Posterior cingulate gyrus (tissue), 11 donors: Measurements from ENCODE around the gene KRT78.

Source experiments
- DNase-seq, 10 donors: peaks; one replicate each; pipeline versions ENCODE4 v3.0.0 to v3.0.0-alpha.2; 2020 to 2021; ENCODE audit warnings: mixed read lengths in 3 of 10
- intact Hi-C: fragments of 100-400 bp; cut with DNase I; formaldehyde crosslinking; loops from one replicate; pipeline ENCODE4 v1.15.1; 2023

The KRT78 gene

DNA sequence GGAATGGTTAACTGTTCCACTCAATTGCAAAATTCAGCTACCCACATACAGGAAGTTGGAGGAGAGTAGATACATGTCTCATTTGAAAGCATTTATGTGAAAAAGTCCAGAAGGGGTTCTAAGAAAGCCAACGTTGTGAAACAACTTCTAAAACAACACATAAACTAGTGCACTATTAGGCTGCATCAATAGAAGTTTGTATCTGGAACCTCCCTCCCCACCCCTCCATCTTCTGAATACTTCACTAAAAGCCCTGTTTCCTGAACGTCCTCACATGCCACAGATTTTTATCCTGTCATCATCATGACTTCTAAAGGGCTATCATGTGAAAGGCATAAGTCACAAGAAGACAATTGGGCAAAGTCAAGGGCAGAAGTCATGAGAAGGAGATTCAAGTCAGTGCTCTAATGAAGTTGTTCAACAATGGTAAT lies 20.2 kb downstream of the KRT78 start:
- no peak for DNase-seq
- intact Hi-C loops: no loop called here

DNA sequence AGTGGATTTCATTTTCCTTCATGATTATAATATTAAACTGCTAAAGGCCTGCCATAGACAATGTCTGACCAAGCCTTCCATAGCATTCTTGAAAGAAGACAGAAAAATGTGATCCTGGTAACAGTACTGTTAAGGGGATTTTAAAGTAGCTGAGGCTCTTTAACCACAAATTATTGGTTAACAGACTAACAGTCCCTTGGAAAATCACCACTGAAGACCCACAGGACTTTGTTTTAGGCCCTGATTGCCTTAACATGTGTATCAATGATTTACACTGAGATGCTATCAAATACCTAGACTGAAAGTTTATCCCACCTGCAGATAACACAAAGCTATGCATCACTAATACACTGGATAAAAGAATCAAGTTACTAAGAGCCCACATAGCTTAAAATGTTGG lies 20.6 kb downstream of the KRT78 start:
- intact Hi-C loops: no loop called here
- DNase-seq: no peak

DNA sequence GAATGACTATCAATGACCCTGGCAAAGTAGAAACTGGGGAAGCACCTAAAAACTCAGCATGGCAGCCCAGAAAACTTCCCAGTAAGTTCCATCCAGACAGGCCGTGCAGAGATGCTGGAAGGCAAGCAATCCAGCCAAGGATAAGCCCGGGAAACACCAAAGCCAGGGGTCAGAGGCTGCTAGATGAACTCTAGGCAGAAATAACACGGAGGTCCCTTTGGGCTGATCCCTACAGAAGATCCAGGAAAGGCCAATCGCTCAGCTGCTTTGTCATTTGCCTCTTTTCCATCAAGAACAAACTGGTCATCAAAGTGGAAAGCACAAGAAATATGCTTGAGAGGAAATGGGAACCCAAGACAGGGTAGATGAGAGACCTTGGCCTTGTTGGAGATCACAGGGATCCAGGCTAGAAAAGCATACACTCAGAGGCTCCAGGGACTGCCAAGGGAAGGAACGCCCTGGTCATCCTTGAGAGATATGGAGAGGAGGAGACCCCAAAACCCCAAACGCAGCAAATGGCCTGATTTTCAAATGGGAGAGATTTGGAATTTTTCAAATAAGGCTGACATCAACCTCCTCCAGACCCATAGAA lies 21.2 kb downstream of the KRT78 start:
- DNase-seq: peak in 2 of 10 donors; percentile 13 to 17
- intact Hi-C loops: no loop called here

DNA sequence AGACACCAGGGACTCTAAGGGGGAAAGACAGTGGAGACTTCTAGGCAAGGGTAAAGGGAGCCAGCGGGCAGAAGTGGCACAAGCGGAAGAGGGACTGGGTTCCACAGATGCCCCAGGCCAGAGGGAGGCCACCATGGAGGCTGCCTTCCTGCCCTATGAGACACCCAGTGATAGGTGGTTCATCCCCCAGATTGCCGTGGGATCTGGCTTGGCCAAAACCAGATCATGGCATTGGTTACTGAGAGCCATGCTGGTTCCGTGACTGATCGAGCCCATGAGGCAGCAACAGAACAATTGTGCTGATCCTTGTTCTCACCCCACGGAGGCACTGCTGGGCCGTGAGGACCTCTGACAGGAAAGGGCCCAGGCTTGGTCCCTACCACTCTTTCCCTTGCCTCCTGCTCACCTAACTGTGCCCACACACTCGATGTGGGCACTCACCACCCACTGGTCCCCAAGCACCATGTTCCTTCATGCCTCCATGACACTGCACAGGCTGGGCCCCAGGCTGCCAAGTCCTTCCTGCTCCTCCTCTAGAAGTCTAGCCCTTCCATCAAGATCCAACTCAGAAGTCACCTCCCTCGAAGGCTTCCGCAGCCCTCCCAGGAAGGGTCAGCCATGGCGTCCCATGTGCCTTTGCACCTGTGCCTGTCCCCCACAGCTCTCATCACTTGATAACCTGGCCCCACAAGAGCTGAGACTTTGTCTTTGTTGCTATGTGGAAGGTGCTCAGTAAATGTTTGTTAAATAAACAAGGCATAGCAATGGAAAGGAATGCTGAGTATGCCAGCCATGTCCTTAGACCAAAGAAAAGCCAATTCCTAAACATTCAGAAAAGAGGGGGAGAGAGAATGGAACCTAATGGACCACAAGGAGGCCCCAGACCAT lies 21.9 kb downstream of the KRT78 start:
- DNase-seq: peak in 2 of 10 donors; percentile 34 to 61
- intact Hi-C loops: no loop called here

DNA sequence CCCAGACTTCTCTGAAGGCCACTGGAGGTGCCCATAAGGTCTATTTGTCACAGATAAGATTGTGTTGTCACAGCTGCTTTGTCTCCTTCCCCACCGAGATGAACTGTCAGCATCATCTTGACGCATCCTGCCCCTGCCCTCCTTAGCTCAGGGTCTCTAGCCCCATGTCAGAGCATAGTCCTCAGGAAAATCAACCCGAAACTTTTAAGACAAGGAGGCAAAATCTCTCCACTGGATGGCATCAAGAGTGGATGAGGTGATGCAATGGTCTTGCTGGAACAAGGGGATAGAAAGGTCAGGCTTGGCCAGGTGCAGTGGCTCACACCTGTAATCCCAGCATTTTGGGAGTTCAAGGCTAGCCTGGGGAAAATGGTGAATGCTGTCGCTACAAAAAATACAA lies 22.8 kb downstream of the KRT78 start:
- intact Hi-C loops: no loop called here
- peak in 1 of 10 donors; percentile 33 for DNase-seq

DNA sequence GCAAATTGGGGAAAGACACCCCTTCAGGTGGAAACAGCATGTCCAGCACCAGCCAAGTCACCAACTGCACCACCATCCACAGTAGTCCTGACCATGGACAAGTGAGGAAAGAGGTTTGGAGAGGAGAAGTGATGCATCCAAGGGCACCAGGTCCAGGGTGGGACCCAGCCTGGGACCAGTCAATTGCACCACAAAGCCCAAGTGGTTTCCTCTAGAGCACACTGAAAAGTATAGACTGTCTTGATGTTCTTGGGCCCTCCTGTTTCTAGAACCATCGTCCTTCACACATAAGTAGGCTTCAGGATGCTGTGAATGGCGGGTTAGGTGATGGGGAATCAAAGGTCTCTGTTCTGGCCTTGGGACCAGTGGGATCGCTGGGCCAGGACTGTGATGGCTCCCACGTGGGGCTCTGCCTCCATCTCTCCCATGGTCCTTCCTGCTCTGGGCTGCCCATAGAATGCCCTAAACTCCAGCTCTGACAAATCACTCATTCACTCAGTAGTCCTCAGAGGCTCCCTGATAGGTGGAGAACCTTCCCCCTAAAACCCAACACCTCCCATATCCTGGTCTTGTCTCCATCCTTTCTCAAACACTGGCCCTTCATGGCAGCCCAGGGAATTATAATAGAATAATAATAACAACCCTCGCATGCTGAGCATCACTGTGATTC lies 23.9 kb downstream of the KRT78 start:
- DNase-seq: peak in 2 of 10 donors; percentile 45 to 59
- intact Hi-C loops: no loop called here

DNA sequence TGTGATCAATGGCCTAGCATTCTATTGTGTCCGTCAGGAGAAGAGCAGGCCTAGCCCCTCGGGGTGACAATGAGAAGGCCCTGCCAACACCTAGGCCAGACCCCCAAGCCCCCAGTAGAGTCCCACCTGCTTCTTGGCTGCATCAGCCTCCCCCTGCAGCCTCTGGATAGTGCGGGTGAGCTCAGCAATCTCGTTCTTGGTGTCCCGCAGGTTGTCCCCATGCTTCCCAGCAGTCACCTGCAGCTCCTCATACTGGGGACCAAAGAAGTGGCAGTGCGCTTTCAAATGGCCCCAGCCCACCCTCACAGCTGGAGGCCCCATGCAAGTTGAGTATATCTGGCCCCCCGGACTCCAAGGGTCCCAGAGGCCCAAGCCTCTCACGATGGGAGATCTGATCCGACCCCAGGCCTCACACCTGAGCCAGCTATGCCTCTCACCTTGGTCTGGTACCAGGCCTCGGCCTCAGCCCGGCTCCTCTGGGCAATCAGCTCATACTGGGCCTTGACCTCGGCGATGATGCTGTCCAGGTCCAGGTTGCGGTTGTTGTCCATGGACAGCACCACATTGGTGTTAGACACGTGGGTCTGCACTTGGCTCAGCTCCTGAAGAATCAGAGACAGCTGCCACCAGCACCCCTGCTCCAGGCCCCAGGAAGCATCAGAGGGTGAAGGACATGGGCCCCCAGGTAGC lies 24.9 kb downstream of the KRT78 start:
- peak in 2 of 10 donors; percentile 72 to 74 for DNase-seq
- intact Hi-C loops: no loop called here

DNA sequence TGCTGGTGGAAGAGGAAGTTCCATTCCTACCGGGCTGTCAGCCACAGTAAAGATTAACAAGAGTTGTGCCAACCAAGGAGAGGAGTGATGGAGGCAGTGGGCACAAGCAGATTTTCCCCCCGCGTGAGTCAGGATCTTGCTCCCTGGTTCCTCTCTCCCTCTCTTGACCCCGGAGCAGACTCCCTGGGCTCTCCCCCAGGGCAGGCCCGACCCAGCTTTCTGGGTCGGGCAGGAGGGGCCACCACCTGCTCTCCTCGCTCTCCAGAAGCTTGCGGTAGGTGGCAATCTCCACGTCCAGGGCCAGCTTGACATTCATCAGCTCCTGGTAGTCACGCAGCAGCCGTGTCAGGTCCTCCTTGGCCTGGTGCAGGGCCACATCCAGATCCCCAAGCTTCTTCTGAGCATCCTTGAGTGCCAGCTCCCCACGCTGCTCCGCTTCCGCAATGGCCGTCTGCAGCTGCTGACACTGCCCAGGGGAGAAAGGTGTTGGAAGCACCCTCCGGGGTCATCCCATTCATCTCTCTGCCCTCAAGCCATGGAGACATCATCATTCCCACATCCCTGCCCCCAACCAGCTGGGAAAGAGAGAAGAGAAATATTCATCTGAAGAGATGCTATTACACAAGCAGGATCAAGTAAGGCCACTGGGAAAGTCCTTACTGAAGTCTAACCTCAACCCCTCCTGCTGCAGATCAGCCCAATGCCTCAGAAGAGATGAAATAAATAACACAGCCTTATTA lies 25.9 kb downstream of the KRT78 start:
- intact Hi-C loops: no loop called here
- peak in 2 of 10 donors; percentile 70 to 72 for DNase-seq

DNA sequence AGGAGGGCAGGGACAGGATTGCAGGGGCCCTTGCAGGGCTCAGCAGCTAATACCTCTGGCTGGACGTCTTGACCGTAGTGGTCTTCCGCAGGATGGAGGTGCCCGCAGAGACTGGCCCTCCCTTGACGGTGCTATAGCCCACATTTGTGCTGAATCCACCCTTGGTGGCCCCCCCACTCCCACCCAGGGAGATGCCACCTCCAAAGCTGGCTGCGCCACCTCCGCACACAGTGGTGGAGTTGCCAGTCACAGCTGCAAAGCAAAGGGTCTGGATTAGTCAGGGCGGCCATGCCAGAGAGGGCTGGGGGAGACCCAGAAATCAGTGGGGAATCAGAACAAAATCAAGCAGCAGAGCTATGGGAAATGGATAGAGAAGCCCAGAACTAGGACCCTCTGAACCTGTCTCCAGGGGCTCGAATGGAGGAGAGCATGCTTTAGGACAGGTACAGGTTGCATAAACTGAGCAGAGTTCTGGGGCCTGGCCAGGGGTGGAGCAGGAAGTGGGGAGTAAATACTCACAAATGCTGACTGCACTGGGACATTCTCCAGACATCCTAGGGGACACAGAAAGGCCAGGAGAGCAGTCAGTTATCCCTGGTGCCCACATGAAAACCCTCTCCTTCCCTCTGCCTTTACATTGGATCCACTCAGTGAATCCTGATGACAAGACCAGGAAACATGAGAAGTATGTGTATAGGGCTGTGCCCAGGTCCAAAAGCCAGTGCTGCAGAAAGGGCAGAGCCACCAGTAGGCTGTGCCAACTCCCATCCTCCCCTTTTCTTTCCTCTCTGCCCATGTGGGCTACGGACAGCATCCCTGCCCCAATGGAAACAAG lies 26.8 kb downstream of the KRT78 start:
- intact Hi-C loops: no loop called here

DNA sequence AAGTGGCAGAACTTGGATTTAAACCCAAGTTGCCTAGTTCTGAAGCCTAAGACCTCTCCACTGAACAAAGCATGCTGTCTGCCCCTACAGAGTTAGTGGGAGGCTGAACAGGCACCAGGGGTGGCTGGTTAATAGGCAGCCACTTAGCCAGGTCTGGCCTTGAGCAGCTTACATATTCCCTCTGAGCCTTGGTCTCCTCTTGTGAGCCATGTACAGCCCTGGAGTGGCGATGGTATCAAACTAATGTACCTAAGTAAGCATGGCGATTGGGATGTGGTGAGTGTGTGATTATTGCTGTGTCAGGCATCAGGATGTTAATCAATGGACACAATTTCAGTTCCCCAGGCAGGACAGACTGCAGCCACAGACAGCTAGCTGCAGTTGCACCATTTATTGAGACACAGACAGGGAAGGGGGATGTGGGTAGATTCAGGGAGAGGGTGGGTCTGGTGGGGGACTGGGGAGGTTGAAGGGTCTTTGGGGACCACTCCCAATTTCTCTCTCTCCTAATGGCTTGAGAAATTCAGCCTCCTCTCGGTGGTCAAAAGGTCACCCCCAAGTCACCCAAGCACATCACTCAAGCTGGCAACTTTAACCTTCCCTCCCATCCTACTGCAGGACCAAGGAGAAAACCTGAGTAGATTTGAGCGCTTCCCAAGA lies 27.6 kb downstream of the KRT78 start:
- intact Hi-C loops: no loop called here

More for the DNA sequence above, 26.8 kb downstream of the KRT78 start:
- DNase-seq: peak in 2 of 10 donors; percentile 26 to 41

DNA sequence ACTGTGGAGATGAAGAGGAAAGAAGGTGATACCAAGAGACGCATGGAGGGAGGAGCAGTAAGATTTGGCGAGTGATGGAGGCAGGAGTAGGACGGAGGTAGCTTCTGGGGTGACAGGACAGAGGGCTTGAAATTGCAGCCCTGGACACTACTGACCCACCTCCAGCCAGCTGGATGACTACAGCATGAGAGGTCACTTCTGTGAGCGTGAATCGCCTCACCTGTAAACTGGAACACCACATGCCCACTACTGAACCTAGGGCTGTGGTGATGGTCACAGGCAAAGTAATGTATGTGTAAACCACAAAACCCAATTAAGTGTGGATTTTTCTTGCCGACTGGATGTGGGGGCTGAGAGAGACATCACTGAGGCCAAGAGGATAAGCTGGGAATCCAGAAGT lies 28.3 kb downstream of the KRT78 start:
- peak in 2 of 10 donors; percentile 5 to 28 for DNase-seq
- intact Hi-C loops: no loop called here

More for the DNA sequence above, 27.6 kb downstream of the KRT78 start:
- DNase-seq: peak in 2 of 10 donors; percentile 12 to 25

DNA sequence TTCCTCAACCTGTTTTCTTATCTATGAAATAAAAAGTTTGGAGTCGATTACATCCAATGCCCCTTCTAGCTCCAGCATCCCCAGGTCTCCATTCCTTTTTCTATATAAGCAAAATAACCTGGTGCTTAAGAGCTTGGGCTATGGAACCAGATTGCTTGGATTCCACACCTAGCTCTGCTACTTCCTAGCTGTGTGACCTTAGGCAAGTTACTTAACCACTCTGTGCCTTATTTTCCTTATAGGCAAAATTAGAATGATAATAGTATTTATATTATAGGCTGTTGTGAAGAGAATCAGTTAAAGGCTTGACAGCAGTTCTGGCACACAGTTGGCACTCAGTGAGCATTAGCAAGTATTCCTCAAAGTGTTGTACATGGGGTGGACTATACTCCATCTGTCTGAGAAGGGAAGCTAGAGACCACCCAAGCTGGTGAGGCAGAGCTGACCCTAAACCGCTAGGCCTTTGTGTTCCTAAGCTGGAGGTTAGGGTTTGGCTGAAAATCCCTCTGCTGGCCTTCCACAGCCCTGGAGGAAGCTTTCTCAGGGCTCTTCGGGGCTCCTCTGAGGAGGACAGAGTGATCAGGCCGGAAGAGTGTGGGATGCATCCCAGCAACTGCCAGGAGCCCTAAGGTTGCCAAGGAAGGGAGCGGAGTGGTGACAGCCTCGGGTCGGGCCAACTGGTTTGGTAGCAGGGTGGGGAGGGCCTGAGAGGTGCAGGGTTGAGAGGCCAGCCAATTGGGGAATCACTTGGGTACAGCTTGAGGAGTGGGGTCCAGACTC lies 28.9 kb downstream of the KRT78 start:
- intact Hi-C loops: no loop called here
- DNase-seq: peak in 2 of 10 donors; percentile 7 to 62

DNA sequence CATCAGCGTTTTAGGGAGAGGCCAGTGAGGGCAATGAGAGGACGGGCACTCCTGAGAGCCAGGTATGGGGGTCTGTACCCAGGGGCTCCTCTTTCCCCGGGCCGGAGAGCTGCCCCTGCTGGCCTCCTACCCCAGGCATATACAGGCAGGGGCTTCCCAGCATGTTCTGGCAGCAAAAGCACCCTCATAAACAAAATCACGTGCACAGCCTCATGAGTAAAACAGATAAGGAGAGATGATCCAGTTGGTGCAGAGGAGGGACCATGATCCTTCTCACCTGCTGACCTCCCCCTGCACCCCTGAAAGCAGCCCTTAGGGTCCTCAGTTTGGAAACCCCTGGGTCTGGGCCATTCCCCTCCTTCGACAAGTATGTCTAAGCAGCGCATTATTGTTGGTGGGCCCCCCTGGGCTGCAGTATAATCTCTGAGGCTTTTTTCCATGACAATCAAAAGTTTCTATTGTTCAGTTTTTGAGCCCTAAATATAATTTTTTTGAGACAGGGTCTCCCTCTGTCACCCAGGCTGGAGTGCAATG lies 29.8 kb downstream of the KRT78 start:
- peak in 2 of 10 donors; percentile 15 to 20 for DNase-seq
- intact Hi-C loops: no loop called here

DNA sequence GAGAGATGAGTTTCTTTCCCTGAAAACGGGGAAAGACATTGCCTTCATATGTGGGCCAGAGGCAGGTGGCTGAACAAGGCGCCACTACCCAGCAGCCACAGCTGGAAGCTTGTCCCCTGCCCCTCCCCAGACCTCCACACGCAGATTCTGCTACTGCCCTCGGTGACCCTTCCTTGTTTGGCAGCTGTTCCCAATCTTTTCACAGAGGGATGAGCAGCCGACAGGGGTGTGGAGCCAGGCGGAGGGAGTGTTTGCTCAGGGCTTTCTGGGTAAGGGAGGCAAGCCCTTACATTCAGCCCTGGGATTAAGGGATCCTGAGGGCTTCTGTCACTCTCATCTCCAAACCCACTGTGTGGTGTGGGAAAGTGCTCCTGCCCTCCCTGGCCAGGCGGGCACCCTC lies 30.4 kb downstream of the KRT78 start:
- intact Hi-C loops: no loop called here
- DNase-seq: peak in 1 of 10 donors; percentile 52

DNA sequence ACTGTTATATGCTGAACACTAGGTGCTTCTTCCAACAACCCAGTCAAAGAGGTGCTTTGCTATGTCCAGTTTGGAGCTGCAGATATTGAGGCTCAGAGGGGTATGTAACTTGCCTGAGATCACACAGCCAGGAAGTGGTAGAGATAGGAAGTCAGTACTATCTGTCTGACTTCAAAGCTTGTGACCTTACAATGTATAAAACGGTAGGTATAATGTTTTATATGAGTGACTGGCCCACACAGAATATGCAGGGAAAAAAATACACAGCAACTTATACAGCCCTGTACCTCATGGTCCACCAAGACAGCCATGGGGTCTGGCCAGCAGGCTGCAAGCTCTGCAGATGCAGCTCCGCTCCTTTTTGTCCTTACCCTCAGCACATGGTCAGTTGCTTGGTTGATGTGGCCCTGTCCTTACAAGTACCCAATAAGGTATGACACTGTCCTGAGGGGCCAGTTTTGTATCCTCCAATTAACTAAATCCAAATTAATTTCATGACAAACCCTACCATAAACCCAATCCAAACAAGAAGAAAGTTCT lies 31.0 kb downstream of the KRT78 start:
- intact Hi-C loops: no loop called here
- DNase-seq: peak in 1 of 10 donors; percentile 43

DNA sequence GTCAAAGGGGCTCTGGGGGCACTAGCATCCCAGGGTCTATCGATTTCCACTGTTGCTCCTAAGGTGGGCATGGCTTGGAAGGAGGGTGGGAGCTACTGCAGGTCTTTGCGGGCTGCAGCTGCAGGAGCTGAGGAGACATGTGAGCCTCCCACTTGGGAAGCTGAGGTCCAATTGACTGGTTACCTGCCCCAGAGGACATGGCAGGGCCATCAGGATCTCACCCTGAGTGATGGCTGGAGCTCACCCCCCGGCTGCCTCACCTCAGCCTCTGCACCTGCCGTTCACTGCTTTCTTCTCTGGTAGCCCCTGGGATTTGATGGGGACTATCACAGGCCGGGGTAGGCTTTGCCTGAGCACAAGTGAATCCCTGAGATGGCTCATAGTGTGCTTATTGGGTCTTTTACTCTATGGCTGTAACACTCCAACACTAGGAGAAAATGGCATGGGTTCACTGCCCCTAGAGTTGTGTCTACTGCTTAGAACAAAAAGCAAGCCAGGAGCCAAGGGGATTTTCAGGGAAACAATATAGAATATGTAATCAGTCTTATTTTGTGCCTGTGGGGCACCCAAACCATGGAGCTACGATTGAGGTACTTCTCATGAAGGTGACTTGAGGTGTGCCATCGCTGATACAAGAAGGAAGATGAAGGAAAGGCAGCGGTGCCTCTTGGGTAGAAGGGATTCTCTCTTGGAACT lies 31.6 kb downstream of the KRT78 start:
- intact Hi-C loops: no loop called here
- DNase-seq: no peak
